GM12891 (cell line): ENCODE data around the gene BTBD2.

Source experiments
- POLR2A ChIP-seq: IDR thresholded peaks from 2 replicates; pipeline ENCODE4 v1.6.1; 2011; ENCODE audit warnings: low read depth, low read length, control low read depth
- POLR2AphosphoS5 ChIP-seq: IDR thresholded peaks from 2 replicates; pipeline ENCODE4 v1.6.1; 2011; ENCODE audit warnings: low read depth, low read length, control low read depth

- TF ChIP-seq POLR2AphosphoS5, result no peak
- no peak for TF ChIP-seq POLR2A
These were observed 29.7 kb downstream of the BTBD2 start for GRCh38 chr19:1985588-1986356.
